CD14-positive monocyte (primary cell): Measurements from ENCODE around the gene PCTP. TPM values are rescaled to one million over a fixed set of nuclear protein-coding genes. Genes with fewer than 3 reads are reported as not detected.

Experiments used
- DNase-seq, 3 donors: peaks; one replicate each; pipeline ENCODE4 v3.0.0-alpha.2; 2011 to 2022
- H2AFZ ChIP-seq: 2 replicates; pipeline ENCODE4 v1.6.0; 2012; ENCODE audit warnings: mild to moderate bottlenecking, low read depth, low read length, inconsistent platforms; ENCODE audit not compliant: insufficient read depth, poor library complexity, severe bottlenecking
- H3K27ac ChIP-seq, 2 donors: 1 replicate in 1 of 2; 2 replicates in 1 of 2; pipeline ENCODE4 v1.5.1; 2012 to 2013; ENCODE audit warnings: low read length in 2 of 2, control low read depth in 1 of 2, inconsistent platforms in 1 of 2, low read depth in 1 of 2, mild to moderate bottlenecking in 1 of 2
- H3K27me3 ChIP-seq, 2 donors: one replicate each; pipeline versions ENCODE4 v1.6.0 to v1.6.1; 2011 to 2013; ENCODE audit warnings: low read length in 2 of 2; ENCODE audit not compliant: control insufficient read depth in 2 of 2, insufficient read depth in 2 of 2
- H3K36me3 ChIP-seq, 2 donors: replicated peaks in 1 of 2; 1 replicate in 1 of 2; 2 replicates in 1 of 2; pipeline versions ENCODE4 v1.5.1 to v1.6.1; 2012 to 2013; ENCODE audit warnings: low read length in 2 of 2, control low read depth in 1 of 2, inconsistent platforms in 1 of 2, mild to moderate bottlenecking in 1 of 2; ENCODE audit not compliant: insufficient read depth in 2 of 2, control insufficient read depth in 1 of 2
- H3K4me1 ChIP-seq, 2 donors: 1 replicate in 1 of 2; 2 replicates in 1 of 2; pipeline versions ENCODE4 v1.5.1 to v1.6.1; 2012 to 2013; ENCODE audit warnings: low read length in 2 of 2, control low read depth in 1 of 2, inconsistent platforms in 1 of 2, mild to moderate bottlenecking in 1 of 2, moderate library complexity in 1 of 2; ENCODE audit not compliant: insufficient read depth in 2 of 2, control insufficient read depth in 1 of 2
- H3K4me2 ChIP-seq: replicated peaks from 2 replicates; pipeline ENCODE3; 2012; ENCODE audit warnings: low read length, moderate library complexity, mild to moderate bottlenecking; ENCODE audit not compliant: poor library complexity, severe bottlenecking; ENCODE audit errors: extremely low read depth
- H3K4me3 ChIP-seq, 3 experiments: fragments of 200-600 bp in 1 of 3; sonication (generic) in 1 of 3; replicated peaks in 1 of 3; 1 replicate in 2 of 3; 2 replicates in 1 of 3; pipeline ENCODE4 v1.5.1; 2011 to 2013; ENCODE audit warnings: low read length in 3 of 3, mild to moderate bottlenecking in 3 of 3, control low read depth in 2 of 3, low read depth in 2 of 3, inconsistent platforms in 1 of 3, moderate library complexity in 1 of 3
- H3K79me2 ChIP-seq: 2 replicates; pipeline ENCODE4 v1.6.0; 2012; ENCODE audit warnings: mild to moderate bottlenecking, control low read depth, inconsistent platforms, low read length, moderate library complexity; ENCODE audit not compliant: insufficient read depth
- H3K9ac ChIP-seq: 2 replicates; pipeline ENCODE4 v1.6.0; 2017; ENCODE audit warnings: low read length, mild to moderate bottlenecking; ENCODE audit not compliant: insufficient read depth, poor library complexity, severe bottlenecking
- H3K9me3 ChIP-seq, 2 donors: replicated peaks in 1 of 2; 1 replicate in 1 of 2; 2 replicates in 1 of 2; pipeline versions ENCODE4 v1.5.1 to v1.6.1; 2012 to 2013; ENCODE audit warnings: low read length in 2 of 2, control low read depth in 1 of 2; ENCODE audit not compliant: control insufficient read depth in 1 of 2, insufficient read depth in 1 of 2
- H4K20me1 ChIP-seq: 2 replicates; pipeline ENCODE4 v1.6.0; 2012; ENCODE audit warnings: mild to moderate bottlenecking, low read length, control low read depth, moderate library complexity; ENCODE audit not compliant: insufficient read depth
- H3K27ac Mint-ChIP-seq, 7 donors: one replicate each; pipeline ENCODE4 v1.8.0; 2020; ENCODE audit warnings: mild to moderate bottlenecking in 7 of 7, mixed read lengths in 7 of 7, moderate library complexity in 6 of 7, inconsistent platforms in 2 of 7
- H3K27me3 Mint-ChIP-seq, 3 donors: one replicate each; pipeline ENCODE4 v1.8.0; 2021 to 2022; ENCODE audit warnings: low read depth in 3 of 3, mild to moderate bottlenecking in 3 of 3, mixed read lengths in 3 of 3, moderate library complexity in 3 of 3, inconsistent platforms in 1 of 3
- H3K36me3 Mint-ChIP-seq, 2 donors: one replicate each; pipeline ENCODE4 v1.8.0; 2020; ENCODE audit warnings: mixed read lengths in 2 of 2, inconsistent platforms in 1 of 2, mild to moderate bottlenecking in 1 of 2
- H3K4me1 Mint-ChIP-seq: one replicate; pipeline ENCODE4 v1.8.0; 2020; ENCODE audit warnings: mild to moderate bottlenecking, mixed read lengths
- H3K4me3 Mint-ChIP-seq, 2 donors: one replicate each; pipeline ENCODE4 v1.8.0; 2020; ENCODE audit warnings: mild to moderate bottlenecking in 2 of 2, mixed read lengths in 2 of 2, moderate library complexity in 1 of 2
- H3K9me3 Mint-ChIP-seq, 7 donors: one replicate each; pipeline ENCODE4 v1.8.0; 2020 to 2022; ENCODE audit warnings: mixed read lengths in 7 of 7, mild to moderate bottlenecking in 6 of 7, moderate library complexity in 6 of 7, inconsistent platforms in 2 of 7
- WGBS: methylation state at CpG from one replicate; pipeline ENCODE4 v1.1.5; 2013; ENCODE audit warnings: missing lambda C conversion rate; ENCODE audit not compliant: insufficient coverage; 5-methylcytosine and 5-hydroxymethylcytosine counted together
- intact Hi-C, 2 donors: fragments of 100-400 bp; cut with micrococcal nuclease; formaldehyde crosslinking; loops; one replicate each; pipeline versions ENCODE4 v1.15.0 to v1.15.1; 2023
- polyA plus RNA-seq, 3 donors: library from polyadenylated mRNA; depleted of rRNA in 1 of 3; unstranded in 2 of 3; stranded (reverse) in 1 of 3; fragments of 300-500 nt in 2 of 3; fragments of >200 nt in 1 of 3; fragmentation: Illumina TruSeq in 2 of 3; gene quantifications; 1 replicate in 2 of 3; 2 replicates in 1 of 3; pipeline ENCODE4 v1.2.3, GENCODE V29; 2012 to 2021
- TF ChIP-seq, protein P1 (sequence below): fragments of 200-600 bp; IDR thresholded peaks from one replicate; pipeline ENCODE4 v1.8.0; 2022; ENCODE audit warnings: antibody characterized with exemption, mild to moderate bottlenecking

PCTP gene
- polyA plus RNA-seq, 3 donors, result 16.5 to 54.2 (median 35.4) TPM

DNA sequence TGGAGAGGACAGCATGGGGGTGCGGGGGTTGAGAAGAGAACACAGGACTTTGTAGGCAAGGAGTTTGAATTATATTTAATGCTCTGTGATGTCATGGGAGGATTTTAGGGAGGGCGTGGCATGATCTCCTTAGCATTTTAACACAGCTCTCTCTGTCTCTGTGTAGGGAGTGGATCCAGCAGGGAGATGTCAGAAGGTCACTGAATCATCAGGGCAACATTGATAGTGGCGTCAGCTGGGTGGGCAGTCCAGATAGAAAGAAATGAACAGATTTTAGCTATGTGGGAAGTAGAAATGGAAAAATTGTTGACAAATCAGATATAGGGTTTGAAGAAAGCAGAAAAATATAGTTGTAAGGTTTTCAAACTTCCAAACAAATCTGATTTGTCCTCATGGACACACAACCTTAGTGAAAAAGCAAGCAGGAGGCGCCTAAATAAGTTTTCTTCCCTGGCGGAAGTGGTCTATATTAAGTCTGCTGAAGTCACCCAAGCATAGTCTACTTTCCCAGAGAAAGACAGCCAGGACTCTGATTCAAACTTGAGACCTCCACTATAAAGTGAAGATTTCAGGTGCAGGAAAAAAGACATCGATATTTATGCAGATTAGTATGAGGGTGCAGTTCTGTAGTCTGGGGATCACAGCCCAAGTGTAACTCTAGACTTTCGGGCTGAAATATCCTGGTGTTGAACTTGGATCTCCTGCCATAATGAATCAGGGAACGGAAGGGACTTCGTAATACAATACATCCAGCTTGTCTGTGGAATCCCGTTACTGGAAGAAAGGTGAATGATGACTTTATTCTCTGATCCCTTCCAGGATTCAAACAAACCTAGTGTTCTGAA is 10.1 kb upstream of the PCTP start:
- 87% methylated on average over 5 of the region's 10 CpGs for WGBS
- Histone ChIP-seq H3K9ac (no peak overlapping the region), H3K27ac (no peak overlapping the region), H3K4me1 (no peaks in the 10 kb centered on the region), H3K4me3 (no peak overlapping the region), H3K27me3 (no peaks in the 10 kb centered on the region), H3K36me3 (no peaks in the 10 kb centered on the region), H4K20me1 (no peaks in the 10 kb centered on the region), H3K4me2 (no peak overlapping the region), H3K9me3 (no peaks in the 10 kb centered on the region), H3K79me2 (no peaks in the 10 kb centered on the region), H2AFZ (no peak overlapping the region)
- Mint-ChIP-seq H3K9me3 (no peaks in the 10 kb centered on the region), H3K36me3 (no peaks in the 10 kb centered on the region), H3K4me3 (no peak overlapping the region), H3K27me3 (peaks cover 0 to 6% (median 5%) of the 10 kb centered on the region in 3 donors), H3K27ac (no peak overlapping the region), H3K4me1 (peaks cover 13% of the 10 kb centered on the region)
- intact Hi-C loops, result no loop called here
- TF ChIP-seq, protein P1, sequence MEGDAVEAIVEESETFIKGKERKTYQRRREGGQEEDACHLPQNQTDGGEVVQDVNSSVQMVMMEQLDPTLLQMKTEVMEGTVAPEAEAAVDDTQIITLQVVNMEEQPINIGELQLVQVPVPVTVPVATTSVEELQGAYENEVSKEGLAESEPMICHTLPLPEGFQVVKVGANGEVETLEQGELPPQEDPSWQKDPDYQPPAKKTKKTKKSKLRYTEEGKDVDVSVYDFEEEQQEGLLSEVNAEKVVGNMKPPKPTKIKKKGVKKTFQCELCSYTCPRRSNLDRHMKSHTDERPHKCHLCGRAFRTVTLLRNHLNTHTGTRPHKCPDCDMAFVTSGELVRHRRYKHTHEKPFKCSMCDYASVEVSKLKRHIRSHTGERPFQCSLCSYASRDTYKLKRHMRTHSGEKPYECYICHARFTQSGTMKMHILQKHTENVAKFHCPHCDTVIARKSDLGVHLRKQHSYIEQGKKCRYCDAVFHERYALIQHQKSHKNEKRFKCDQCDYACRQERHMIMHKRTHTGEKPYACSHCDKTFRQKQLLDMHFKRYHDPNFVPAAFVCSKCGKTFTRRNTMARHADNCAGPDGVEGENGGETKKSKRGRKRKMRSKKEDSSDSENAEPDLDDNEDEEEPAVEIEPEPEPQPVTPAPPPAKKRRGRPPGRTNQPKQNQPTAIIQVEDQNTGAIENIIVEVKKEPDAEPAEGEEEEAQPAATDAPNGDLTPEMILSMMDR, result no peak
- DNase-seq, result no peak

DNA sequence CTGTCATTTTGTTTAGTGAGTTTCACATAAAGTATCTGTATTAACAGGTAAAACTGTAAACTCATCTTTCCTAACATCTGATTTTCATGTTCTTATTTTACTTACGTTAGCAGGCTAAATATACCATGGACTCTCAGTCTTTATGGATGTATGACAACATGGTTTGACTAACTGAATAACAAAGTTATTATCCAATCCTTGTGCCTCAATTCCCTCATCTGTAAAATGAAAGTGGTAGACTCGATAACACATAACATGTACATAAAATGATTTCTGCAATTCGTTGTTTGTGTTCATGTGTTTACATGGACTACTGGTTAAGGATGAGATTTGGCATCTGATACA is 9.5 kb upstream of the PCTP start:
- H3K36me3 Mint-ChIP-seq, result no peaks in the 10 kb centered on the region
- H2AFZ ChIP-seq, result no peak overlapping the region
- H3K27ac ChIP-seq, result no peak overlapping the region
- H3K4me3 Mint-ChIP-seq, result no peak overlapping the region
- no peaks in the 10 kb centered on the region for H3K9me3 Mint-ChIP-seq
- H4K20me1 ChIP-seq, result no peaks in the 10 kb centered on the region
- WGBS, result no CpG with 5 or more reads among the region's 3 CpGs
- H3K4me2 ChIP-seq, result no peak overlapping the region
- no peak overlapping the region for H3K27ac Mint-ChIP-seq
- H3K4me1 ChIP-seq, result no peaks in the 10 kb centered on the region
- no peak overlapping the region for H3K4me3 ChIP-seq
- H3K9me3 ChIP-seq, result no peaks in the 10 kb centered on the region
- no peak overlapping the region for H3K9ac ChIP-seq
- TF ChIP-seq, protein P1, result no peak
- intact Hi-C loops, result no loop called here
- H3K27me3 Mint-ChIP-seq, result peaks cover 2 to 7% (median 5%) of the 10 kb centered on the region in 3 donors
- H3K27me3 ChIP-seq, result no peaks in the 10 kb centered on the region
- H3K79me2 ChIP-seq, result no peaks in the 10 kb centered on the region
- DNase-seq, result no peak
- peaks cover 12% of the 10 kb centered on the region for H3K4me1 Mint-ChIP-seq
- no peaks in the 10 kb centered on the region for H3K36me3 ChIP-seq
